Loucy (cell line): ENCODE data around the gene C17orf67.

Source experiments
- EZH2phosphoT487 ChIP-seq: fragments of 200-600 bp; IDR thresholded peaks from 2 replicates; pipeline ENCODE4 v1.6.1; 2018; ENCODE audit warnings: antibody characterized with exemption, mild to moderate bottlenecking, moderate library complexity, borderline replicate concordance
- TF ChIP-seq, protein P1 (sequence below): fragments of 200-600 bp; sonication (generic); conservative IDR thresholded peaks from 2 replicates; pipeline ENCODE4 v1.5.1; 2014; ENCODE audit warnings: mild to moderate bottlenecking, antibody characterized with exemption, low read length

DNA sequence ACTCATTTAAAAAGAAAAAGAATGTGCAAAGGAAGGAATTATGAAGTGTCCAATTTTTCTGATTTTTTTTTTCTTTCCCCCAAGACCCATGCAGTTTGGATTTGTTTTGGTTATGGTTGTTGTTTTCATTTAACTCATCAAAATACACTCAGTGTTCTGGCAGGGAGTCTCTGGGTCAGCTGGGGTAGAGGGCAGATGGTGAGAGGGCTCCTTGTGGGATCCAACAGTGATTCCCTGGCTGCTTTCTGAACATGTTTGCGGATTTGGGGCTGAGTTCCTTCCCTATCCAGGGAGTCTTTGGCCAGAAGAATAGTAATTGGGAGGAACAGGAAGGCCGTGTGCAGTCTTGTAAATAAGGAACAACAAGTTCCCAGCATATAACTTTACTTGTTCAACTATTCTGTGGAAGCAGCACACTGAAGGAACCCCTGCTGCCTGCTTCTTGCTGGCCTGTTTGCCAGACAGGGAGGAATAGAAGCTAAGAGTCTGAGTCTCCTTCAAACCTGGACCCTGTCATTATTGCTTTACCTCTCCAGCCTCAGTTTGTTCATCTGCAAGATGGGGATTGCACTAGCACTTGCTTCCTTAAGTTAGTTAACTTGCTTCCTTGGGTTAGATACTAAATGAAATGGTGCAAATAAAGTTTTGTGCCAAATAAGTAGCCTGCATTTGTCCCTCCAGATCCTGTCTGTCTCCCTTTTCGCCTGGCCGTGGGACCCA, 32.1 kb downstream of the C17orf67 start:
- TF ChIP-seq, protein P1, sequence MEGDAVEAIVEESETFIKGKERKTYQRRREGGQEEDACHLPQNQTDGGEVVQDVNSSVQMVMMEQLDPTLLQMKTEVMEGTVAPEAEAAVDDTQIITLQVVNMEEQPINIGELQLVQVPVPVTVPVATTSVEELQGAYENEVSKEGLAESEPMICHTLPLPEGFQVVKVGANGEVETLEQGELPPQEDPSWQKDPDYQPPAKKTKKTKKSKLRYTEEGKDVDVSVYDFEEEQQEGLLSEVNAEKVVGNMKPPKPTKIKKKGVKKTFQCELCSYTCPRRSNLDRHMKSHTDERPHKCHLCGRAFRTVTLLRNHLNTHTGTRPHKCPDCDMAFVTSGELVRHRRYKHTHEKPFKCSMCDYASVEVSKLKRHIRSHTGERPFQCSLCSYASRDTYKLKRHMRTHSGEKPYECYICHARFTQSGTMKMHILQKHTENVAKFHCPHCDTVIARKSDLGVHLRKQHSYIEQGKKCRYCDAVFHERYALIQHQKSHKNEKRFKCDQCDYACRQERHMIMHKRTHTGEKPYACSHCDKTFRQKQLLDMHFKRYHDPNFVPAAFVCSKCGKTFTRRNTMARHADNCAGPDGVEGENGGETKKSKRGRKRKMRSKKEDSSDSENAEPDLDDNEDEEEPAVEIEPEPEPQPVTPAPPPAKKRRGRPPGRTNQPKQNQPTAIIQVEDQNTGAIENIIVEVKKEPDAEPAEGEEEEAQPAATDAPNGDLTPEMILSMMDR: no peak
- TF ChIP-seq EZH2phosphoT487: no peak
